Endothelial cell of umbilical vein (primary cell): ENCODE data around the gene SETBP1. TPM values are rescaled to one million over a fixed set of nuclear protein-coding genes. Genes with fewer than 3 reads are reported as not detected.

ENCODE experiments used
- BruUV-seq: library from RNA; stranded (reverse); fragments of 400-500 nt; replicated peaks from 2 replicates; lab custom pipeline; 2021; lab: Mats Ljungman, UMichigan
- CTCF ChIA-PET: fragments of 300-600, 350-600 bp; sonication (Branson Sonifier 250); formaldehyde crosslinking; loops from one replicate; lab custom pipeline; 2021; ENCODE audit warnings: antibody characterized with exemption, inconsistent platforms; lab: Charles Lee
- POLR2A ChIA-PET: fragments of 300-600, 350-600 bp; sonication (Branson Sonifier 250); formaldehyde crosslinking; loops from one replicate; lab custom pipeline; 2021; ENCODE audit warnings: antibody characterized with exemption, inconsistent platforms; lab: Charles Lee
- DNase-seq: peaks from one replicate; pipeline ENCODE4 v3.0.0-alpha.2; 2011; ENCODE audit warnings: low read depth, low spot score
- FAIRE-seq: peaks from 2 replicates; lab custom pipeline; 2011; peaks lifted over from hg19 to GRCh38; lab: Jason Lieb, UNC
- H2AFZ ChIP-seq: 2 replicates; pipeline ENCODE4 v1.6.0; 2012; ENCODE audit warnings: low read depth, low read length, control low read depth, inconsistent platforms
- H3K27ac ChIP-seq: 2 replicates; pipeline ENCODE4 v1.5.1; 2011; ENCODE audit warnings: low read depth, mild to moderate bottlenecking, control low read depth, low read length, moderate library complexity; ENCODE audit not compliant: insufficient read depth
- H3K27me3 ChIP-seq, 2 experiments: 2 replicates each; pipeline versions ENCODE4 v1.6.0 to v1.6.1; 2011; ENCODE audit warnings: low read length in 2 of 2, mixed read lengths in 1 of 2; ENCODE audit not compliant: control insufficient read depth in 2 of 2, insufficient read depth in 2 of 2
- H3K36me3 ChIP-seq, 2 experiments: 2 replicates in 1 of 2; 3 replicates in 1 of 2; pipeline ENCODE4 v1.5.1; 2011; ENCODE audit warnings: low read length in 2 of 2, mild to moderate bottlenecking in 1 of 2, moderate library complexity in 1 of 2; ENCODE audit not compliant: control insufficient read depth in 2 of 2, insufficient read depth in 2 of 2; ENCODE audit errors: extremely low read depth in 1 of 2
- H3K4me1 ChIP-seq: 3 replicates; pipeline ENCODE4 v1.5.1; 2011; ENCODE audit warnings: mild to moderate bottlenecking, low read length; ENCODE audit not compliant: control insufficient read depth, insufficient read depth; ENCODE audit errors: extremely low read depth
- H3K4me2 ChIP-seq: 2 replicates; pipeline ENCODE4 v1.6.1; 2011; ENCODE audit warnings: low read length, control low read depth, mixed read lengths; ENCODE audit not compliant: insufficient read depth
- H3K4me3 ChIP-seq, 3 experiments: fragments of 200-600 bp in 1 of 3; sonication (generic), shearing (Covaris generic) in 1 of 3; replicated peaks in 1 of 3; 2 replicates each; pipeline ENCODE4 v1.5.1; 2011 to 2016; ENCODE audit warnings: control low read depth in 3 of 3, low read length in 3 of 3, mild to moderate bottlenecking in 2 of 3, inconsistent platforms in 1 of 3, low read depth in 1 of 3, moderate library complexity in 1 of 3; ENCODE audit not compliant: insufficient read depth in 1 of 3
- H3K79me2 ChIP-seq: 2 replicates; pipeline ENCODE4 v1.6.0; 2012; ENCODE audit warnings: low read length, inconsistent platforms; ENCODE audit not compliant: control insufficient read depth, insufficient read depth
- H3K9ac ChIP-seq: replicated peaks from 2 replicates; pipeline ENCODE3; 2011; ENCODE audit warnings: low read length, control low read depth; ENCODE audit not compliant: insufficient read depth; ENCODE audit errors: extremely low read depth
- H3K9me1 ChIP-seq: replicated peaks from 3 replicates; pipeline ENCODE4 v1.6.0; 2011; ENCODE audit warnings: mild to moderate bottlenecking, low read length; ENCODE audit not compliant: control insufficient read depth, insufficient read depth; ENCODE audit errors: extremely low read depth
- H3K9me3 ChIP-seq: replicated peaks from 2 replicates; pipeline ENCODE4 v1.5.1; 2012; ENCODE audit warnings: low read length, inconsistent platforms; ENCODE audit not compliant: control insufficient read depth, insufficient read depth
- H4K20me1 ChIP-seq: replicated peaks from 2 replicates; pipeline ENCODE3; 2011; ENCODE audit warnings: mild to moderate bottlenecking, low read length; ENCODE audit not compliant: control insufficient read depth, insufficient read depth; ENCODE audit errors: extremely low read depth
- CTCF ChIP-seq, 2 donors: IDR thresholded peaks; 1 replicate in 1 of 2; 2 replicates in 1 of 2; pipeline ENCODE4 v1.5.1; 2011; ENCODE audit warnings: low read length in 2 of 2, mild to moderate bottlenecking in 2 of 2, moderate library complexity in 2 of 2, control low read depth in 1 of 2, inconsistent platforms in 1 of 2, low read depth in 1 of 2; ENCODE audit not compliant: insufficient read depth in 1 of 2; ENCODE audit errors: extremely low read depth in 1 of 2
- EZH2 ChIP-seq: IDR thresholded peaks from 2 replicates; pipeline ENCODE4 v1.6.1; 2012; ENCODE audit warnings: borderline replicate concordance, low read depth, mild to moderate bottlenecking, moderate library complexity, low read length, inconsistent platforms; ENCODE audit not compliant: severe bottlenecking
- FOS ChIP-seq: IDR thresholded peaks from 2 replicates; pipeline ENCODE4 v1.6.1; 2011; ENCODE audit warnings: mild to moderate bottlenecking, low read length, moderate library complexity, borderline replicate concordance; ENCODE audit not compliant: insufficient read depth
- GATA2 ChIP-seq: IDR thresholded peaks from 2 replicates; pipeline ENCODE4 v1.7.0; 2011; ENCODE audit warnings: low read depth, mild to moderate bottlenecking, moderate library complexity, mixed read lengths, low read length; ENCODE audit not compliant: insufficient read length, insufficient read depth
- JUN ChIP-seq: IDR thresholded peaks from 2 replicates; pipeline ENCODE4 v1.6.1; 2011; ENCODE audit warnings: borderline replicate concordance, low read depth; ENCODE audit not compliant: insufficient read length, insufficient read depth
- MAX ChIP-seq: IDR thresholded peaks from 2 replicates; pipeline ENCODE4 v1.6.1; 2011; ENCODE audit not compliant: insufficient read depth, insufficient read length
- MYC ChIP-seq: IDR thresholded peaks from one replicate; pipeline ENCODE4 v1.6.1; 2011; ENCODE audit warnings: mild to moderate bottlenecking, low read depth, low read length
- POLR2A ChIP-seq: IDR thresholded peaks from 2 replicates; pipeline ENCODE4 v1.6.1; 2012; ENCODE audit warnings: low read depth, mild to moderate bottlenecking, control low read depth, low read length
- POLR2AphosphoS5 ChIP-seq: IDR thresholded peaks from 2 replicates; pipeline ENCODE4 v1.6.1; 2012; ENCODE audit warnings: low read depth, mild to moderate bottlenecking, control low read depth, low read length, moderate library complexity; ENCODE audit not compliant: insufficient read depth
- dilution Hi-C: fragments of 300-500 bp; cut with MboI; formaldehyde crosslinking; loops from one replicate; pipeline ENCODE4 v1.15.0; 2019; ENCODE audit warnings: low sequenced_read_pairs; ENCODE audit not compliant: extremely low pct_ligation_motif_present
- intact Hi-C: fragments of 100-400 bp; cut with micrococcal nuclease; formaldehyde crosslinking; loops from one replicate; pipeline ENCODE4 v1.10.0; 2022
- polyA plus RNA-seq, 4 experiments: library from polyadenylated mRNA; depleted of rRNA in 3 of 4; stranded (reverse) in 3 of 4; unstranded in 1 of 4; fragments of >200 nt; gene quantifications; 2 replicates each; pipeline versions ENCODE4 v1.2.1 to v1.2.3, GENCODE V29; 2011 to 2012; ENCODE audit warnings: missing spikeins in 1 of 4
- total RNA-seq: library from RNA; stranded (reverse); gene quantifications from 2 replicates; pipeline ENCODE4 v1.2.3, GENCODE V29; 2021

The SETBP1 gene
- total and polyA plus RNA-seq, 2 donors (not counting 3 experiments of a cell fraction or from before 2014, with no cell fraction given) = 0.76 to 3.1 TPM

DNA sequence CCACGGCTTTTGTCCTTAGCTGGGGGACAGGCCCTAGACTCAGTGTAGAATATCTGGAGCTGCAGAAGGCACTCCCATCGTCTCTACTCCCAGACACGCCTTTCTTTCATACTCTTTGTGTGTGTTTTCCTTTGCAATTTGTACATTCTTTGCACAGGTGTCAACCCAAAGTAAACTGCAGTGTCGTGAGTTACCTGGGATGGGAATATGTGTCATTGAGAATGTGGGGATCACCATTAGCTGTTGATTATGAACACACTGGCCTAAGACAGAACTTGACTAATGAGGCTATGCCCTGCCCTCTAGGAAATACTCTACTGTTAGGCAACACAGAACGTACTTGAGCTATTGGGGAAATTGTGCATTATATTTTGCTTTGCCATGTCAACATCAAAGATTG lies 233.3 kb downstream of the SETBP1 start:
- Histone ChIP-seq H3K79me2 (no peaks in the 10 kb centered on the region), H3K9ac (no peak overlapping the region), H3K4me2 (no peak overlapping the region), H3K27ac (no peak overlapping the region), H3K9me3 (no peaks in the 10 kb centered on the region), H3K27me3 (no peaks in the 10 kb centered on the region), H3K4me3 (no peak overlapping the region), H3K4me1 (no peaks in the 10 kb centered on the region), H2AFZ (no peak overlapping the region), H3K36me3 (no peaks in the 10 kb centered on the region), H3K9me1 (no peaks in the 10 kb centered on the region), H4K20me1 (no peaks in the 10 kb centered on the region)
- dilution Hi-C loops (no loop called here), intact Hi-C loops (no loop called here)
- DNase-seq (no peak), FAIRE-seq (no peak)
- TF ChIP-seq EZH2 = no peak
- no peak for TF ChIP-seq JUN
- no peak for TF ChIP-seq MYC
- TF ChIP-seq POLR2A = no peak
- TF ChIP-seq CTCF (IDR thresholded peaks at IDR 0.05; ENCODE audit: extremely low read depth in 1 of 2, insufficient read depth in 1 of 2, low read depth in 1 of 2, low read length in 2 of 2) = no peak
- TF ChIP-seq GATA2 = no peak
- TF ChIP-seq MAX = no peak
- TF ChIP-seq POLR2AphosphoS5 = no peak
- TF ChIP-seq FOS = no peak
- ChIA-PET POLR2A (no interaction called here), CTCF (no interaction called here)
- no TSS peak for BruUV-seq
